ENCODE results near the gene UPF3A.
"Not testable (repeated sequence)": the region's sequence is repeated elsewhere in the genome, so short reads cannot be mapped to it uniquely, and the experiment has no call there.

Gene UPF3A

DNA sequence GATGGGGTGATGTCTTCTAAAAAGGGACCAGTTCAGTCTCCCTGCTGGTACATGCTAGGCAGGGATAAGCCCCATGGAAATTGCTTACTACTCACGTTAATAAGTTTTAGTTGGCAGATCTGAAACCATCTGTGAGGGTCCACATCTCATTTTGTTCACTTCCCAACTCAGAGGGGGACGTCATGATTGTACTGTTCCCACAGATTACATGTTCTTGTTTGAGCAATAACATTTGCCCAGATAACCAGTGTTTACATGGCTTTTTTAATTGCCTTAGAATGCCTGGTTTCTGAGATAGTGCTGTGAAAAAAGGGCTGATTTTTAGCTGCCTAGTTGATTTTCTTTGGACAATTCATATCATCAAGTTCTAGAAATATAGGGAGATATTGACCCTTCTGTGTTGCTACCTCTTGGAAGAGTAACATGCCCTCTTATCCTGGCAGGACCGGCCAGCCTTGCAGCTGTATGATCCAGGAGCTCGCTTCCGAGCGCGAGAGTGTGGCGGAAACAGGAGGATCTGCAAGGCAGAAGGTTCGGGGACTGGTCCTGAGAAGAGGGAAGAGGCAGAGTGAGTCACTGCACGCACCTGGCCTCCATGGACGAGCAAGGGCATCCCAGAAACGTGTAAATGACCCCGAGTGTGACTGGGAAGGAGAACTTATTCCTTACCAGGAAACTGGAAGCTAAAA, 23.1 kb downstream of the UPF3A start:
- no peak for DNase-seq

DNA sequence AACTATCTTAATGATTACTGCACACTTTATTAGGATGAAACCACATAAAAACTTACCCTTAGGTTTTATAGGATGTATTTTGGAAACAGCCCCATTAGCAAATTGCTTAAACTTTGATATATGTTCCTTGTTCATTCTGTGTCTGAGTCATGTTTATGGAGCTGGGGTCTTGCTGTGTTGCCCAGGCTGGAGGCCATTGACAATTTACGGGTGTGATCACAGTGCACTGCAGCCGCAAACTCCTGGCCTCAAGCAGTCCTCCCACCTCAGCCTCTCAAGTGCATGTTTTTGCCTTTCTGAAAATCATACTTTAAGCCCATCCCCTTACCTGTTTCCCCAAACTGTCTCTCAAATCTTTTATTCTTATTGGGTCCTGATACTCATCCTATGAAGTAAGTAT, 27.7 kb downstream of the UPF3A start:
- DNase-seq: no peak

DNA sequence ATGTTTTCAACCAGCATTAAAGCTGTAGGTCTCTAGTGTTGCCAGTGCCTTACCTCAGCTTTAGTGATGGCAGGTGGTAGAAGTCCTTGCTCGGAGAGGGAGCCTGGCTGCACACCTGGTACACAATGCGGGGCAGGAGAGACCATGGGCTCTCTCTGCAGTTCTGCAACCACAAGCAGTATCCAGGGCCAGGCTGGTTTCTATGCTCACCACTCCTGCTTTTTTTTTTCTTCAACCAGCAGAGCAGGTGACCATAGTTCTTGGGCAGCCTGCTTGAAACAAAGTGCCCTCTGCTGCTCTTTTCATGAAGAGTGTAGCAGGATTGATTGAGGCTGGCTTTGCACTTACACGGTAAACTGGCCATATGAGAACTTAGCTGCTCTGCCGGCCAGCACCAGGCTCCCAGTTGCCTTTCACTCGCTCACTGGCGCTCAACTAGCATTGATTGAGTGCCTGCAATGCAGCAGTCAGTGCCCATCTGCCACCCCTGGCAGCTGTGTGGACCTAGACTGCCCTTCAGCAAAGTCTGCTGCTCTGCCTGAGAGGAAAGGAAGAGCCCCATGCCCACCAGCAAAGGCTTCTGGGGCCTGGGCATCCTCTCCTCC, 28.5 kb downstream of the UPF3A start:
- DNase-seq: no peak

DNA sequence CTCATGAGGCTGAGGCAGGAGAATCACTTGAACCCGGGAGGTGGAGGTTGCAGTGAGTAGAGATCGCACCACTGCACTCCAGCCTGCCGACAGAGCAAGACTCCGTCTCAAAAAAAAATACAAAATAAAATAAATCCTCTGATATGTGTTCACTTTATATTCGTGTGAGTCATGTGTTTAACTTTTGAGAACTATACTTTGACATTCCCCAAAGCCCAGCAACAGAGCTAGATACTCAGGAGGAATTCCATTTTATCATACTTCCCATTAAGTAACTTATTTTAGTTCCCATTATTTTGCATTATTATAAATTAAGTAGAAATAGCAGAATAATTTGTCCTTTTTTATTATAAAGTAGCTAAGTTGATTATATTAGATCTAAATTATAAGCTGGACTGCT, 29.6 kb downstream of the UPF3A start:
- DNase-seq: no peak

DNA sequence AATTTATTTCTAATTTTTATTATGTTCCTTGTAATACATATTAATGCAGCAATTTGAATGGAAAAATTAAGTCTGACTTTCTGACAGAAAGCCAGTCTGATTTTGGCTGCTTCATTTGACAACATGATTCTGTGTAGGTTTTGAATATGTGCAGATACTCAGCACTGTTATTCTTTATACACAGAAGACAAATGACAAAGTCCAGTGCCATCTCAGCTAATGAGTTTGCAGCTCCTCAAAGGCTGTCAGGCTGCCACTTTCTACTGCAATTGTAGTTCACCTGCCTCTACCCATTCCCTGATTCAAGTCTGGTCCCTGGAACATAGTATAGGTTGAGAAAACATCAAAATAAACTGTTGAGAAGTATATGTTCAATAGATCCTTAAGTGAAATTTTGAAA, 30.0 kb downstream of the UPF3A start:
- no peak for DNase-seq

DNA sequence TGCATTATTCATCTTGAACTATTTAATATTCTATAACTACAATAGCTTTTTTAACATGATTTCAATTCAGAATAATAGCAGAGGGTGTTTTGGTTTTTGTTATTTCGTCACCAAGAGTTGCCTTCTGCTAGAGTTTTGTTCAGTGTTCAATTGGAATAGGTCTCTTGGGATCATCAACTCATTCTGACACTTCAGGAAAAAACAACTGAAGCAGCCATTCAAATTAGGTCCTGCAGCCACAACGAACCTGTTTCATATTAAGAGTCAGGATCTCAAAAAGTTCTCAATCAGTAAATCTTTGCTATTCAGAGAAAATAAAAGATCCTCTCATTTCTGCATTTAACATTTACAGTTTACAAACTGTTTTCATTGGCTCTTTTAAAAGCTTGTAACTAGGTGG, 30.5 kb downstream of the UPF3A start:
- no peak for DNase-seq

DNA sequence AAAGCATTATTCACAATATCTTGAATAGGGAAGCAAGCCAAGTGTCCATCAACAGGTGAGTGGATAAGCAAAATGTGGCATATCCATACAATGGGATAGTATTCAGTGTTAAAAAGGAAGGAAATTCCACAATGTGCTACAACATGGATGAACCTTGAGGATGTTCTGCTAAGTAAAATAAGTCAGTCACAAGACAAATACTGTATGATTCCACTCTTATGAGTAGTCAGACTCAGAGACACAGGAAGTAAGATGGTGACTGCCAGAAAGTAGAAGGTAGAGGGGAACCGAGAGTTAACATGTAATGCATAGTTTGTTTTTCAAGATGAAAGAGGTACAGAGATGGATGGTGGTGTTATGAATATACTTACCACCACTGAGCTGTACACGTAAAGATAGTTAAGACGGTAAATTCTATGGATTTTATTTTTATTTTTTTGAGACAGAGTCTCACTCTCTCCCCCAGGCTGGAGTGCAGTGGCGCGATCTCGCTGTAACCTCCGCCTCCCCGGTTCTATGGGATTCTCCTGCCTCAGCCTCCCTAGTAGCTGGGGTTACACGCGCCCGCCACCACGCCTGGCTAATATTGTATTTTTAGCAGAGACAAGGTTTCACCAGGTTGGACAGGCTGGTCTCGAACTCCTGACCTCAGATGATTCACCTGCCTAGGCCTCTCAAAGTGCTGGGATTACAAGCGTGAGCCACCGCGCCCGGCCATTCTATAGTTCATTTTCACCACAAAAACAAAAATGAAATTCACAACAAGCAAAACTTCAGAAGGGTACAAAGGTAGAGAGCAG, 31.9 kb downstream of the UPF3A start:
- no peak for DNase-seq

DNA sequence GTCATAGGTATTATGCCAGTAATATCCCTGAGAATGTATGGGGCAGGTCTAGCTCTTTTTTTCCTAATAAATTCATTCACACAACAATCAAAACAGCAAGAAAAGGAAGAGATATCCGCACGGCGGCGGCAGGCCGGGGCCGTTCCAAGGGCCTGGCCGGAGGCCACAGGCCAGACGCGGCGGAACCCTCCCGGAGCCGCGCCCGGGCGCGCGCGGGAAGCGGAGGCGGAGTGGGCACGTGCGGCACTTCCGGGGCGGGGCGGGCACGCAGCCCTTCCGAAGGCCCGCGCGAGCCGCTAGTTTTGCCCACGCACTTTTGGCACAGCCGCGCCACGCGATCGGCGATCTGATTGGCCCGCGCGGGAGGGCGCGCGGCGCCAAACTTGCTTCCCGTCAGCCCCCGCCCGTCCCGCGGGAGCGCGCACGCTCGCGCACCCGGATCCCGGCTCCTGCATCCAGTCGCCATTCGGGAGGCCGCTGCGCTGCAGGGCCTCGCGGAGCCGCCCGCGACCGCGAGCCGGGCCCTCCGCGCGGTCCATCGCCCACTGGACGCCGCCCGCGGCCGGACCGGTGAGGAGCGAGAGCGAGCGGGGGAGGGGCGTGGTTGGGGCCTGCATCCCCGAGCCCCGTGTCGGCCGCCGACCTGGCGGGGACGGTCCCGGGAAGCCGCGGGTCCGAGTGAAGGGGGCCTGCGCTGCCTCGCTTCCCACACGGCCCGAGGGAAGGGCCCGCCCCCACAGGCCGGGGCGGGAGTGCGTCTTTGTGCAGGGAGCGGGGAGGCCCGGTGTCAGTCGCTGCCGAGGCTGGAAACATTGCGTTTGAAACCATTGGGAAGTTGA, 32.9 kb downstream of the UPF3A start, which contains the start of gene CHAMP1:
TSS of gene CHAMP1 (plus strand) at position 430 of the 839 bp plus-strand sequence. CDS start 9,340 bp downstream, outside the sequence.
- DNase-seq: peak; percentile 49

DNA sequence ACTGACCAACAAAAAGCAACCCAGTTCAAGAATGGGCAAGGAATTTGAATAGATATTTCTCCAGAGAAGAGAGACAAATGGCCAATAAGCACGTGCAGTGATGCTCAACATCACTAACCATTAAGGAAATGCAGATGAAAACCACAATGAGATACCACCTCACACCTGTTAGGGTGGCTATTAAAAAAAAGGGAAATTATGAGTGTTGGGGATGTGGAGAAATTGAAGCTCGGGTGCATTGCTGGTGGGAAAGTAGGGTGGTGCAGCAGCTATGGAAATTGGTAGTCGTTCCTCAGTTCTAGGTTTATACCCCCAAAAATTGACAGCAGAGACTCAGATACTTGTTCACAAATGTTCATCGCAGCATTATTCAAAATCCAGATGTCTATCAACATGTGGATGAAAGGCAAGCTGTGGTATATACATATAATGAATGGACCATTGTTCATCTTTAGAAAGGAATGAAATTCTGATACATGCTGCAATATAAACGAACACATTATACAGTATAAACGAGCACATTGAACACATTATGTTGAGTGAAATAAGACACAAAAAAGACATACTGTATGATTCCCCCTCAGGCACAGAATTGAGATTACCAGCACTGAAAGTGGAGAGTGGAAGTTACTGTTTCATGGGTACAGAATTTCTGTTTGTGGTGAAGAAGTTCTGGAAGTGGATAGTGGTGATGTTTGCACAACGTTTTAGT, 33.8 kb downstream of the UPF3A start:
- DNase-seq: no peak

DNA sequence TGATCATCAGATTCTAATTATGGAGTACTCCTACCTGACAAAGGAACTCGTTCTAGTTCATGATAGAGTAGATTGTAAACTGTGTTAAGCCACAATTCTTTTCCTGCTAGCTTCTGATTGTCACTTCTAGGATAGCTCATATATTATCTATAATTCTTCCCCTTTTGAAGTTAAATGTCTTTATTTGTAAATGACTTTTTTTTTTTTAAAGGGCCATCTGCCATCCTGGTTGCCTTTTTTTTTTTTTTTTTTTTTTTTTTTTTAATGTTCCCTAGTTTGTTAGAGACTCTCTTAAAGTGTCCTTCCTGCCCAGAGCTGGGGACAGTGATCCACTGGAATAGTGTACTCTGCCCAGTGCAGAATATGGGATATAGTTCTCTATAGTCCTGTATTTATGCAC, 37.2 kb downstream of the UPF3A start:
- no peak for DNase-seq

DNA sequence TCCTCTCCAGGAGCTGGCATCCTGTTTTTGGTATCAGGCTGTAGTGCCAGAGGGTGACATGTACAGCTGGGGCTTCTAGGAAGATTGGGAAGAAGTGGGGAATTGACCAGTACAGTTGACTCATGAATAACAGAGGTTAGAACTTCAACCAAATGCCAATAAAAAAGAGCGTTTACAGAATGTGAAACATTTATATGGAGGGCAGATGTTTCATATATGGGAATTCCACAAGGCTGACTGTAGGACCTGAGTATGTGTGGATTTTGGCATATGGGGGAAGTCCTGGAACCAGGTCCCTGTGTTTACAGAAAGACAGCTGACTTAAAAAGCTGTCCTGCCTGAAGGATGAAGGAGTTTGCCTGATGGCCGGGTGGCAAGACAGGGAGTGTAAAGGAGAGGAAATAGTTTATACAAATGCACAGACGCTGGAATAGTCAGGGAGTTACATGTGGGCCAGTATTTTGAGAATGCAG, 38.1 kb downstream of the UPF3A start:
- no peak for DNase-seq

DNA sequence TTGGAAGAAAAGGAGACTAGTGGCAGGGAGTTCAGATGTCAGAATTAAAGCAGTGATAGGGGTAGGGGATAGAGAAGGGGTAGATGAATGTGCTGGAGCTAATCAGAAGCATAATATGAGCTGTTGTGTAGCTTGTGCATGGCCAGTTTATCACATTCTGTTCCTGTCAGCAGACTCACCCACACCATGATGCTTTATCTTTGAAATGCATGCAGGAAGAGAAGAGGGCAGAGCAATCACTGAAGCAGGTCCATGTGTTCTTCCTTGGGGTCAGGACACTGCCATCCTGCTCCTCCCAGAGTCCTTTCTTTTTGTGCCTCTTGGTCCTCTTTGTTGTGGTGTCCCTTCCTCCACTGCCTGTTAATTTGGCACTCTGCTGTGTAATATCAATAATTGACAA, 38.7 kb downstream of the UPF3A start:
- DNase-seq: no peak

DNA sequence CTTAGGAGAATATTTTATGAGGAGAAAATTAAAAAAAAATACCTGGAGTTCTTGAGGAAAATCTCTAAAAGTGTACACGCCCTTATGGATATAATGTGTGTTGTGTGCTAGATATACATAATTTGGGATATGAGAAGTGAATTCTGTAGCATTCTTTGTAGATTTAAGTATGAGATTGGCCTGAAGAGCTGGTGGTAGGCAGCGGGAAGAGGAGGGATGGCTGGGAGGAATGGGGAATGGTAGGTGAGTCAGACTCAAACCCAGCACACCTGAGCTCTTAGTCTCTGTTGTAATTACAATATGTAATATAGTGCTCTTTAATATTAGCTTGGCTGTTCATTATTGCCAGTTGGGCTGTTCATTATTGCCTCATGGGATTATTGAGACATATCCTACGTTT, 39.9 kb downstream of the UPF3A start:
- DNase-seq: no peak

DNA sequence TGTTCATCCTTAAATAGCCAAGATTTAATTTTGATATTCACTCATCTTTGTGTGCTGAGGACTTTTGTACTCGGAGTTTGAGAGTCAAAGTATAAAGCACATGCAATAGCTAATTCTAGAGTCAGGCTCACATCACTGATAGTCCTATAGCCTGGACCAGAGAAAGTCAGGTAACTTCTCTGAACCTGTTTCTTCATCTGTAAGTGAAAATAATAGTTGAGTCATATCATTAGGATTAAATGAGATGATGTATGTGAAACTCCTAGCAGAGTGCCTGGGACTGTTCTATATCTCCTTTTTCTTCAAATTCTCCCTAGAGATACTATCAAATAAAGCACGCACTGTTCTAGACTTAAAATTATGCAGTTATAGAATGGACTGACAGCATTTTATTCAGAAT, 41.9 kb downstream of the UPF3A start:
- no peak for DNase-seq

DNA sequence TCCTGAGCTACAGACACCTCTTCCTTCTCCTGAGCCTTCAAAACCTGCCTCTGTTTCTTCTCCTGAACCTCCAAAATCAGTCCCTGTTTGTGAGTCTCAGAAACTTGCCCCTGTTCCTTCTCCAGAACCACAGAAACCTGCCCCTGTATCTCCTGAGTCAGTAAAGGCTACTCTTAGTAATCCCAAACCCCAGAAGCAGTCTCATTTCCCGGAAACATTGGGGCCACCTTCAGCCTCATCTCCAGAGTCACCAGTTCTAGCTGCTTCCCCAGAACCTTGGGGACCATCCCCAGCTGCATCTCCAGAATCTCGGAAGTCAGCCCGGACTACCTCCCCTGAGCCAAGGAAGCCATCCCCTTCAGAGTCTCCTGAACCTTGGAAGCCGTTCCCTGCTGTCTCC, 42.9 kb downstream of the UPF3A start:
- DNase-seq: no peak

DNA sequence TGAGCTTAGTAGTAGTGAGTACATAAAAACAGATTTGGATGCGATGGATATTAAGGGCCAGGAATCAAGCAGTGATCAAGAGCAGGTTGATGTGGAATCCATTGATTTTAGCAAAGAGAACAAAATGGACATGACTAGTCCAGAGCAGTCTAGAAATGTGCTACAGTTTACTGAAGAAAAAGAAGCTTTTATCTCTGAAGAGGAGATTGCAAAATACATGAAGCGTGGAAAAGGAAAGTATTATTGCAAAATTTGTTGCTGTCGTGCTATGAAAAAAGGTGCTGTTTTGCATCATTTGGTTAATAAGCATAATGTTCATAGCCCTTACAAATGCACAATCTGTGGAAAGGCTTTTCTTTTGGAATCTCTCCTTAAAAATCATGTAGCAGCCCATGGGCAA, 44.3 kb downstream of the UPF3A start:
- no peak for DNase-seq

DNA sequence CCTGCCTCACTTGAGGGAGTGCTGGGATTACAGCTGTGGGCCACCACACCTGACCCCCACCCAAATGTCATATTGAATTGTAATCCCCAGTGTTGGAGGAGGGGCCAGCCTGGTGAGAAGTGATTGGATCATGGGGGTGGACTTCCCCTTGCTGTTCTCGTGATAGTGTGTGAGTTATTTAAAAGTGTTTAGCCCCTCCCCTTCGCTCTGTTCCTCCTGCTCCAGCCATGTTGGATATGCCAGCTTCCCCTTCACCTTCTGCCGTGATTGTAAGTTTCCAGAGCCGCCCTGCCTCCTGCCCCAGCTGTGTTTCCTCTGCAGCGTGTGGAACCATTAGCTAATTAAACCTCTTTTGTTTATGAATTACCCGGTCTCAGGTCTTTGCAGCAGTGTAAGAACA, 46.6 kb downstream of the UPF3A start:
- DNase-seq: no peak

DNA sequence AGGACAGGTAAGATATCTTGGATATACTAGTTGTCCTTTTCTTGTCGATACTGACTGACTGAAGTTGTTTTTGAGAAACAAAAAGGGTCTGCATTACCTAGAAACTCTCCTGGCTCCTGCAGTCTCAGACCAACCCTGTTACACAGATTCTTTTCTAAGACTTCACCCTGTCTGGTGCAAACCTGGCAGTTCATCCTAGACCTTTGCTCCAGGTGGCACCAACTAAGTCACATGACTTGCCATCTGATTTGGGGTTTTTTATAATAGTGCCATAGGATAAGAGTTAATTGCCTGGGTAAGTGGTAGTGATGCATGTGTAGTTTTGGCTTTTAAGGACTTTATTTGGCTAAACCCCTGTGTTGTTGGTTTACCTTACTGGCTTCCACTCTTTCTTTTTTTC, 47.2 kb downstream of the UPF3A start:
- DNase-seq: no peak

DNA sequence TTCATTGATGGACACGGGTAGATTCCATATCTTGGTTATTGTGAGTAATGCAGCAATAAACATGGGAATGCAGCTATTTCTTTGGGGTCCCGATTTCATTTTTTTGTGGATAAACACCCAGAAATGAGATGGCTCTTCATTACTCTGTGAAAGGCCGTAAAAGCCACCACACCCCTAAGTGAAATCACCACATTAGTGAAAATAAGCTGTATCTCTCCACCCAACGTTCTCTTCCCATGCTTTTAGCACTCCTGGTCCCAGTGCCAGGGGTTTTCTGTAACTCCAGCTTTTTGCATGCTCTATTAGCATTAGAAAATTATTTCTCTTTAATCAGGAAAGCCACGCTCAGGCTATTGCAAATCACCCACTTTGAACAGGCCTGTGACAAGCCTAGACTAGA, 48.7 kb downstream of the UPF3A start:
- no peak for DNase-seq

DNA sequence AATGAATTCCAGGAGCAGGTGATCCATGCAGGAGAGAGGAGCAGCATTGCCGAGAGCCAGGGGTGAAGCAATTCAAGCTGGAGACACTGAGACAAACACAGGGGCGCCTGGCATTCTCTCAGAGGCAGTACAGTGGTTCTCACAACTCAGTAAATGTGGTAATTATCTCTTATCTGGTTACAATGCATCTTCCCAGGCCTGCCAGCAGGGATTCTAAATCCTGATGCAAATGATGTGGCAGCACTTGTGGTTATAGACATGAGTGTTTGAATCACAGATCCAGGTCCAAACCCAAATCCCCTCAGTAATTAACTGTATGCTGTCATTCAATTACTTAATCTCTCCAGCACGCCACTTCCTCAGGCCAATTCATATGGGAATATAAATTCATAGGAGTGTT, 52.5 kb downstream of the UPF3A start:
- DNase-seq: not testable (repeated sequence)

DNA sequence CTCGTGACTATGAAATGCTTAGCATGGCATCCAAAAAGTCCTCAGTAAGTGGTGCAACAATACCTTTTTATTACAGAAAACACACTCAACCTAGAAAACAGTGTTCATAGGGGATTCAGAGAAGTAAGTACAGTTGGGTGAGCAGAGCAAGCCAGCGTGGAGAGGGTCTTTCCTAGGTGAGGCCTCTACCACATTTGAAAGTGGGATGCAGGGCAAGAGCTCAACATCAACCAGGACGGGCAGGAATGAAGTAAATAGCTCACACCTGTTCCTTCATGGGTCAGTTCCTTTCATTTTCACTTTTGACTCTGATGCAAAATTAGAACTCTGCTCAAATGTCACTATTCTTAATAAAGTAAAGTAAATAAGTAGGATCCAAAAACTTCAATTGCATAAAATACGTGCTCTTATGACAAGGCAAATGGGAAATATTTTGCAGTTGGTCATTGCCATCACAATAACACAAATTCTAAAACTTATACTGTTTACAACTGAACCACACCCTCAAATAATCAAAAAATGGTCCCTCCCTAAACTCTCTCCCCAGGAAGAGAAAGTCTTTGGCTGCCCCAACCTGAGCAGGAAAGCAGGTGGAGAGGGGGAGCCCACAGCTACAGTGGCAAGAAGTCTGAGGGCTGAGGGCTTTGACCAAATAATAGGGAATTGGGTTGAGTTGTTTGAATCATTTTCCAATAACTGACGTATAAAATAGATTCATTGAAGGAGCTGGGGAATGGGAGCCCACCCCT, 53.1 kb downstream of the UPF3A start:
- DNase-seq: no peak

DNA sequence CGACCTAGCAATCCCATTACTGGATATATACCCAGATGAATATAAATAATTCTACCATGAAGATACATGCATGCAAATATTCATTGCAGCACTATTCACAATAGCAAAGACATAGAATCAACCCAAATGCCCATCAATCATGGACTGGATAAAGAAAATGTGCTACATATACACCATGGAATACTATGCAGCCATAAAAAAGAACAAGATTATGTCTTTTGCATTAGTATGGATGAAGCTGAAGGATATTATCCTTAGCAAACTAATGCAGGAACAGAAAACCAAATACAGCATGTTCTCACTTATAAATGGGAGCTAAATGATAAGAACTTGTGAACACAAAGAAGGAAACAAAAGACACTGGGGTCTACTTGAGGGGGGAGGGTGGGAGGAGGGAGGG, 55.1 kb downstream of the UPF3A start:
- not testable (repeated sequence) for DNase-seq
